Measurements from ENCODE around the gene PFDN1.

PFDN1 gene

DNA sequence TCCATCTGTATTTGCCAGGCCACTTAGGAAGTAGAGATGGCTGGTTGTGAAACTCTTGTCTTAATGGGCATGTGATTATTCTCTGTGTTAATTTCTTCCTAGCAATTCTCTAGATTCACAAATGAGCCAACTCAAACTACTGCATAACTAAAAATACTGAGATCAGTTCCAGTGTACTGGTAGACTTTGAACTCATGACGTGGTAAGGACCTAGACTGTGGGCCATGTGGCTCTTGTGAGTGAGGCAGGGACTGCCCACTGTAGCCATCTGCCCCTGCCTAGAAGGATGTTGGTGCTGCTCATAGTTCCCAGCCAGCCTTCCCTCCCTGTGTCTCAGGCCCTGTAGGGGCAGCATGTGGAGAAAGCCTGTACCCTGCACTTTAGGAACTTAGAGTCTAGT, 80.5 kb downstream of the PFDN1 start:
- no peak overlapping the region for H3K4me3 ChIP-seq (ENCODE audit: low read length)
- no peaks in the 10 kb centered on the region for H3F3A ChIP-seq (ENCODE audit: control insufficient read depth, insufficient read depth)
- H3K36me3 ChIP-seq (ENCODE audit: control insufficient read depth, low read length) = no peaks in the 10 kb centered on the region
- H3K4me1 ChIP-seq (ENCODE audit: control insufficient read depth, low read length) = no peaks in the 10 kb centered on the region
- TF ChIP-seq EZH2phosphoT487 (IDR thresholded peaks at IDR 0.05; ENCODE audit: borderline replicate concordance, low read length) = no peak
- TF ChIP-seq, protein P1, sequence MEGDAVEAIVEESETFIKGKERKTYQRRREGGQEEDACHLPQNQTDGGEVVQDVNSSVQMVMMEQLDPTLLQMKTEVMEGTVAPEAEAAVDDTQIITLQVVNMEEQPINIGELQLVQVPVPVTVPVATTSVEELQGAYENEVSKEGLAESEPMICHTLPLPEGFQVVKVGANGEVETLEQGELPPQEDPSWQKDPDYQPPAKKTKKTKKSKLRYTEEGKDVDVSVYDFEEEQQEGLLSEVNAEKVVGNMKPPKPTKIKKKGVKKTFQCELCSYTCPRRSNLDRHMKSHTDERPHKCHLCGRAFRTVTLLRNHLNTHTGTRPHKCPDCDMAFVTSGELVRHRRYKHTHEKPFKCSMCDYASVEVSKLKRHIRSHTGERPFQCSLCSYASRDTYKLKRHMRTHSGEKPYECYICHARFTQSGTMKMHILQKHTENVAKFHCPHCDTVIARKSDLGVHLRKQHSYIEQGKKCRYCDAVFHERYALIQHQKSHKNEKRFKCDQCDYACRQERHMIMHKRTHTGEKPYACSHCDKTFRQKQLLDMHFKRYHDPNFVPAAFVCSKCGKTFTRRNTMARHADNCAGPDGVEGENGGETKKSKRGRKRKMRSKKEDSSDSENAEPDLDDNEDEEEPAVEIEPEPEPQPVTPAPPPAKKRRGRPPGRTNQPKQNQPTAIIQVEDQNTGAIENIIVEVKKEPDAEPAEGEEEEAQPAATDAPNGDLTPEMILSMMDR (IDR thresholded peaks at IDR 0.05; ENCODE audit: low read depth, low read length, poor library complexity, severe bottlenecking) = no peak
- H4K20me1 ChIP-seq (ENCODE audit: control insufficient read depth, insufficient read depth, low read depth, low read length) = no peaks in the 10 kb centered on the region
- no peaks in the 10 kb centered on the region for H3K79me2 ChIP-seq (ENCODE audit: control insufficient read depth, low read length)
- no peak overlapping the region for H3K27ac ChIP-seq (ENCODE audit: low read depth, low read length)
- H3K27me3 ChIP-seq (ENCODE audit: control insufficient read depth, low read length) = no peaks in the 10 kb centered on the region
- no peak overlapping the region for H3K4me2 ChIP-seq (ENCODE audit: low read length)
- no peaks in the 10 kb centered on the region for H3K9me3 ChIP-seq (ENCODE audit: control insufficient read depth, insufficient read depth, low read length)
- no peaks in the 10 kb centered on the region for H3K9me2 ChIP-seq (replicated peaks; ENCODE audit: control insufficient read depth, low read length)

GRCh38 chr5:140221697-140222223, 81.1 kb downstream of the PFDN1 start:
- Histone ChIP-seq H4K20me1 (ENCODE audit: control insufficient read depth, insufficient read depth, low read depth, low read length) (no peaks in the 10 kb centered on the region), H3K36me3 (ENCODE audit: control insufficient read depth, low read length) (no peaks in the 10 kb centered on the region), H3K9me2 (replicated peaks; ENCODE audit: control insufficient read depth, low read length) (no peaks in the 10 kb centered on the region), H3K27ac (ENCODE audit: low read depth, low read length) (no peak overlapping the region), H3F3A (ENCODE audit: control insufficient read depth, insufficient read depth) (no peaks in the 10 kb centered on the region), H3K9me3 (ENCODE audit: control insufficient read depth, insufficient read depth, low read length) (no peaks in the 10 kb centered on the region), H3K79me2 (ENCODE audit: control insufficient read depth, low read length) (no peaks in the 10 kb centered on the region), H3K27me3 (ENCODE audit: control insufficient read depth, low read length) (no peaks in the 10 kb centered on the region), H3K4me3 (ENCODE audit: low read length) (no peak overlapping the region), H3K4me1 (ENCODE audit: control insufficient read depth, low read length) (no peaks in the 10 kb centered on the region), H3K4me2 (ENCODE audit: low read length) (no peak overlapping the region)
- TF ChIP-seq, protein P1 (IDR thresholded peaks at IDR 0.05; ENCODE audit: low read depth, low read length, poor library complexity, severe bottlenecking) = no peak
- no peak for TF ChIP-seq EZH2phosphoT487 (IDR thresholded peaks at IDR 0.05; ENCODE audit: borderline replicate concordance, low read length)

GRCh38 chr5:140220698-140221064, 82.2 kb downstream of the PFDN1 start:
- Histone ChIP-seq H3K36me3 (ENCODE audit: control insufficient read depth, low read length) (no peaks in the 10 kb centered on the region), H3K79me2 (ENCODE audit: control insufficient read depth, low read length) (no peaks in the 10 kb centered on the region), H3K9me3 (ENCODE audit: control insufficient read depth, insufficient read depth, low read length) (no peaks in the 10 kb centered on the region), H3K4me2 (ENCODE audit: low read length) (no peak overlapping the region), H3K9me2 (replicated peaks; ENCODE audit: control insufficient read depth, low read length) (no peaks in the 10 kb centered on the region), H3K27ac (ENCODE audit: low read depth, low read length) (no peak overlapping the region), H4K20me1 (ENCODE audit: control insufficient read depth, insufficient read depth, low read depth, low read length) (no peaks in the 10 kb centered on the region), H3K27me3 (ENCODE audit: control insufficient read depth, low read length) (no peaks in the 10 kb centered on the region), H3F3A (ENCODE audit: control insufficient read depth, insufficient read depth) (no peaks in the 10 kb centered on the region), H3K4me1 (ENCODE audit: control insufficient read depth, low read length) (no peaks in the 10 kb centered on the region), H3K4me3 (ENCODE audit: low read length) (no peak overlapping the region)
- TF ChIP-seq, protein P1 (IDR thresholded peaks at IDR 0.05; ENCODE audit: low read depth, low read length, poor library complexity, severe bottlenecking) = no peak
- no peak for TF ChIP-seq EZH2phosphoT487 (IDR thresholded peaks at IDR 0.05; ENCODE audit: borderline replicate concordance, low read length)
